Measurements from ENCODE around the gene RESP18. TPM values are rescaled to one million over a fixed set of nuclear protein-coding genes. Genes with fewer than 3 reads are reported as not detected.
A peak's percentile ranks its signal among the peaks of the same experiment; 100 is the strongest.

Gene RESP18
- total RNA-seq, 1 experiment from 2014 or later: not detected

DNA sequence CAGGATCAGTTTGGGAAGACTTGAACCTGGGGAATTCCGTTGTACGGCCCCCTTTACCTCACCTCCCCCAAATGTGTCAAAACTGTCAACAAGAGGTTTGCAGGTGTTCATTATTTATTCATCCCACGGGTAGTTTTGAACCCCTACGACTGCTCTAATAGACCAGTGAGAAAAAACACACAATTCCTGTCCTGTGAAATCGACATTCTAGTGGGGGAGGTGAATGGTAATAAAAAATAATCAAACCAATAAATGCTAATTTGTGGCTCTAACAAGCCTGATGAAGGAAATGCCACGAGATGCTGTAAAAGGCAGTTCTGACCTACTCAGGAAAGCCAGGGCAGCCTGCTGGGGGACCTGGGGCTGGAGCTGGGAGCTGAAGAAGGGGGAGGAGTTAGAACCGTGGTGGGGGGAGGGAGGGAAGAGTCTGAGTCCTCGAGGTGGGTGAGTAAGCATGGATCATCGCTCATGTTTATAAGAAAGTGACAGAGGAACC, 53.8 kb downstream of the RESP18 start:
- CTCF ChIA-PET: interaction anchor here (0.5 to 5.8 kb wide), 14 partner anchors 16 to 381 kb away, joined by 3 to 92 read pairs (median 6); partner anchors contain the start of genes GLB1L and STK16
- peaks cover 37% of the 10 kb centered on the region for H3K4me1 ChIP-seq
- peaks cover 3% of the 10 kb centered on the region for H3K36me3 ChIP-seq (ENCODE audit: control insufficient read depth, insufficient read depth, low read length)
- TSS peak; percentile 95 for BruUV-seq (replicated peaks)
- peaks cover 13% of the 10 kb centered on the region for H3K4me1 Mint-ChIP-seq (ENCODE audit: low read depth, unreplicated experiment)
- intact Hi-C loops (cut with micrococcal nuclease; ENCODE audit: unreplicated experiment): loop anchor here (1.0 to 5.0 kb wide), 5 partner anchors 24 to 101 kb away; partner anchors contain the start of genes ABCB6, ANKZF1, ATG9A and CNPPD1
- peak overlapping the region; percentile 98 for H3K4me3 Mint-ChIP-seq (ENCODE audit: unreplicated experiment)
- H3K27me3 Mint-ChIP-seq (ENCODE audit: insufficient read depth, unreplicated experiment): no peaks in the 10 kb centered on the region
- peak overlapping the region; percentile 85 for H3K4me3 ChIP-seq (ENCODE audit: low read depth, low read length)
- peak overlapping the region; percentile 98 for H3K27ac Mint-ChIP-seq (ENCODE audit: unreplicated experiment)
- peaks cover 16% of the 10 kb centered on the region for H3K36me3 Mint-ChIP-seq (ENCODE audit: insufficient read depth, unreplicated experiment)
- POLR2A ChIA-PET: interaction anchor here (0.6 to 1.9 kb wide), 13 partner anchors 13 to 708 kb away, joined by 3 to 18 read pairs (median 5); partner anchors contain the start of genes ANKZF1, ATG9A, CNPPD1 and GLB1L
- no peaks in the 10 kb centered on the region for H3K9me3 Mint-ChIP-seq (ENCODE audit: unreplicated experiment)
- no peak for DNase-seq
- TF ChIP-seq, protein P1, sequence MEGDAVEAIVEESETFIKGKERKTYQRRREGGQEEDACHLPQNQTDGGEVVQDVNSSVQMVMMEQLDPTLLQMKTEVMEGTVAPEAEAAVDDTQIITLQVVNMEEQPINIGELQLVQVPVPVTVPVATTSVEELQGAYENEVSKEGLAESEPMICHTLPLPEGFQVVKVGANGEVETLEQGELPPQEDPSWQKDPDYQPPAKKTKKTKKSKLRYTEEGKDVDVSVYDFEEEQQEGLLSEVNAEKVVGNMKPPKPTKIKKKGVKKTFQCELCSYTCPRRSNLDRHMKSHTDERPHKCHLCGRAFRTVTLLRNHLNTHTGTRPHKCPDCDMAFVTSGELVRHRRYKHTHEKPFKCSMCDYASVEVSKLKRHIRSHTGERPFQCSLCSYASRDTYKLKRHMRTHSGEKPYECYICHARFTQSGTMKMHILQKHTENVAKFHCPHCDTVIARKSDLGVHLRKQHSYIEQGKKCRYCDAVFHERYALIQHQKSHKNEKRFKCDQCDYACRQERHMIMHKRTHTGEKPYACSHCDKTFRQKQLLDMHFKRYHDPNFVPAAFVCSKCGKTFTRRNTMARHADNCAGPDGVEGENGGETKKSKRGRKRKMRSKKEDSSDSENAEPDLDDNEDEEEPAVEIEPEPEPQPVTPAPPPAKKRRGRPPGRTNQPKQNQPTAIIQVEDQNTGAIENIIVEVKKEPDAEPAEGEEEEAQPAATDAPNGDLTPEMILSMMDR (IDR thresholded peaks at IDR 0.05; ENCODE audit: insufficient read depth in 1 of 2, low read depth in 1 of 2, low read length in 1 of 2, severe bottlenecking in 1 of 2, unreplicated experiment in 1 of 2): no peak
- no peaks in the 10 kb centered on the region for H3K9me3 ChIP-seq
- H3K27me3 ChIP-seq (replicated peaks; ENCODE audit: control insufficient read depth, insufficient read depth, low read length): no peaks in the 10 kb centered on the region

DNA sequence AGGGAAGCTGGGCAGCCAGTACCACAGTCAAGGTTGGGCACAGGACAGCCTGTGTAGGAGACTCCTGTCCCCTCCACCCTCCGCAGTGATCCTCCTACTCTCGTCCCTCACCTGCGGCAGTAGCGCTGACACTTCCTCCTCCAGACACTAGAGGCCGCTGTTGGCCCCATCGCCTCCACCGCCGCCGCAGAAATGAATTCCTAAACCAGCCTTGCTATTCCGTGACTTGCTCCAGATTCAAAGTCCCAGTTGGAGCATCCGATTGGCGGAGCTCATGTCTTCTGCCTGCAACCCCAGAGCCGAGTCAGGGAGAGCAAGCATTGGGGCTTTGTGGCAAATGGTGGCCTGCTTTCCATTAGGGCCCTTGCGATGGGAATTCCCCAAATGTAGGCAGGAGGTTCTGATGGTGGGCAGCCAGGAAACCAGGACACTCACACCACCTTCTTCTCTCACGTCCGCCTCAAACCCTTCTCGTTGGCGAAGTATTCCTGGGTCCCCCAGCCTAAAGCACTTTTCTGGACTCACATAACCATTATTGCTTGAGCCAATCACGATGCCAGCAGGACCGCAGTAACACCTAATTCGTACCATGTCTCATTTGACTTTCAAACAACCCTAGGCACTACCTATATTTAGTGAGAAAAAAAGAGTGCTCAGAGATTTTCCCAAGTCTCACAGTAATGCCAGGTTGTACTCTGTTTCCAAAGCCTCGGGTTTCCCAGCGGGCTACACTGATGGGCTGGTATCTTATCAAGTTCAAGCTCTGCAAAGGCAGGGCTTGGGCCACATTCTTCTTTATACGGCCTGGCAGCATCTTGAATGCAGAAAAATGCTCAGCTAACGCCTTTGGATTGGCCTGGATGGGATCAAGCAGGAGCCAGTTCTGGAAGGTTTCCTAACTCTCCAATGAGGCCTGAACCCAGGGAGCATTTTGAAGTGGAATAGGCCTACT, 54.6 kb downstream of the RESP18 start:
- ChIA-PET CTCF (interaction anchor here (0.5 to 5.8 kb wide), 18 partner anchors 8 to 381 kb away, joined by 3 to 92 read pairs (median 5); partner anchors contain the start of genes CNPPD1, DNPEP, GLB1L and STK16), POLR2A (interaction anchor here (0.6 to 1.5 kb wide), 12 partner anchors 14 to 709 kb away, joined by 3 to 18 read pairs (median 4); partner anchors contain the start of genes CNPPD1, DNPEP and TUBA4A)
- H3K36me3 ChIP-seq (ENCODE audit: control insufficient read depth, insufficient read depth, low read length): peaks cover 3% of the 10 kb centered on the region
- H3K4me3 Mint-ChIP-seq (ENCODE audit: unreplicated experiment): peak overlapping the region; percentile 98
- peak overlapping the region; percentile 98 for H3K27ac Mint-ChIP-seq (ENCODE audit: unreplicated experiment)
- DNase-seq: peak; percentile 83 to 90
- H3K4me1 ChIP-seq: peaks cover 37% of the 10 kb centered on the region
- H3K27me3 ChIP-seq (replicated peaks; ENCODE audit: control insufficient read depth, insufficient read depth, low read length): no peaks in the 10 kb centered on the region
- H3K36me3 Mint-ChIP-seq (ENCODE audit: insufficient read depth, unreplicated experiment): peaks cover 12% of the 10 kb centered on the region
- no TSS peak for BruUV-seq (replicated peaks)
- TF ChIP-seq, protein P1 (IDR thresholded peaks at IDR 0.05; ENCODE audit: insufficient read depth in 1 of 2, low read depth in 1 of 2, low read length in 1 of 2, severe bottlenecking in 1 of 2, unreplicated experiment in 1 of 2): peak; percentile 92 to 96
- H3K4me3 ChIP-seq (ENCODE audit: low read depth, low read length): peak overlapping the region; percentile 85
- H3K4me1 Mint-ChIP-seq (ENCODE audit: low read depth, unreplicated experiment): peaks cover 13% of the 10 kb centered on the region
- H3K9me3 Mint-ChIP-seq (ENCODE audit: unreplicated experiment): no peaks in the 10 kb centered on the region
- intact Hi-C loops (cut with micrococcal nuclease; ENCODE audit: unreplicated experiment): loop anchor here (1.0 to 5.0 kb wide), 2 partner anchors 17 to 101 kb away; partner anchors contain the start of genes CNPPD1 and RETREG2
- H3K27me3 Mint-ChIP-seq (ENCODE audit: insufficient read depth, unreplicated experiment): no peaks in the 10 kb centered on the region
- no peaks in the 10 kb centered on the region for H3K9me3 ChIP-seq

Small RNA genes lying within 50 kb of the gene (microRNA-seq; reads per million reads assigned to microRNA genes)
- gene MIR153-1: not detected

Other genes with a start within 250 kb of the RESP18 start
- gene NHEJ1, start 171.9 kb downstream of the RESP18 start, total RNA-seq (2022): 28.5 and 29.6 TPM in 2 replicates
- 6.5 and 7.1 TPM in 2 replicates for gene SLC23A3, start 162.7 kb downstream of the RESP18 start, total RNA-seq (2022)
- gene CNPPD1, start 155.8 kb downstream of the RESP18 start, total RNA-seq (2022): 59.3 and 62.9 TPM in 2 replicates
- gene RETREG2, start 154.5 kb downstream of the RESP18 start, total RNA-seq (2022): 59.5 and 62.0 TPM in 2 replicates
- gene ZFAND2B, start 126.0 kb downstream of the RESP18 start, total RNA-seq (2022): 37.3 and 41.8 TPM in 2 replicates
- gene ABCB6, start 113.8 kb downstream of the RESP18 start, total RNA-seq (2022): 66.0 and 68.6 TPM in 2 replicates
- gene ATG9A, start 103.1 kb downstream of the RESP18 start, total RNA-seq (2022): 59.6 and 62.9 TPM in 2 replicates
- gene ANKZF1, start 102.9 kb downstream of the RESP18 start, total RNA-seq (2022): 50.7 and 51.5 TPM in 2 replicates
- gene GLB1L, start 87.3 kb downstream of the RESP18 start, total RNA-seq (2022): 3.3 and 4.3 TPM in 2 replicates
- 26.1 and 26.6 TPM in 2 replicates for gene STK16, start 87.3 kb downstream of the RESP18 start, total RNA-seq (2022)
- gene TUBA4B, start 79.5 kb downstream of the RESP18 start, total RNA-seq (2022): not detected in 2 replicates
- 14.9 and 15.6 TPM in 2 replicates for gene TUBA4A, start 78.8 kb downstream of the RESP18 start, total RNA-seq (2022)
- gene DNAJB2, start 53.4 kb downstream of the RESP18 start, total RNA-seq (2022): 60.6 and 61.2 TPM in 2 replicates
- not detected in 2 replicates for gene PTPRN, start 23.3 kb downstream of the RESP18 start, total RNA-seq (2022)
- 102 and 103 TPM in 2 replicates for gene DNPEP, start 55.2 kb upstream of the RESP18 start, total RNA-seq (2022)
- 0.86 TPM in 1 of 2 replicates, not detected in the other for gene DES, start 85.6 kb upstream of the RESP18 start, total RNA-seq (2022)
- 17.2 and 18.6 TPM in 2 replicates for gene SPEG, start 102.1 kb upstream of the RESP18 start, total RNA-seq (2022)
- gene GMPPA, start 166.1 kb upstream of the RESP18 start, total RNA-seq (2022): 51.0 and 53.7 TPM in 2 replicates
- gene ASIC4, start 181.7 kb upstream of the RESP18 start, total RNA-seq (2022): 0.16 and 0.19 TPM in 2 replicates
- 26.4 and 27.3 TPM in 2 replicates for gene CHPF, start 211.1 kb upstream of the RESP18 start, total RNA-seq (2022)
- gene TMEM198, start 211.3 kb upstream of the RESP18 start, total RNA-seq (2022): 8.5 and 9.1 TPM in 2 replicates
- 56.2 and 57.6 TPM in 2 replicates for gene OBSL1, start 238.8 kb upstream of the RESP18 start, total RNA-seq (2022)
- gene INHA, start 239.6 kb upstream of the RESP18 start, total RNA-seq (2022): 1.5 TPM in 2 replicates